ENCODE measurements around the gene PEX26.
"Not testable (repeated sequence)": the region's sequence is repeated elsewhere in the genome, so short reads cannot be mapped to it uniquely, and the experiment has no call there.

The PEX26 gene

DNA sequence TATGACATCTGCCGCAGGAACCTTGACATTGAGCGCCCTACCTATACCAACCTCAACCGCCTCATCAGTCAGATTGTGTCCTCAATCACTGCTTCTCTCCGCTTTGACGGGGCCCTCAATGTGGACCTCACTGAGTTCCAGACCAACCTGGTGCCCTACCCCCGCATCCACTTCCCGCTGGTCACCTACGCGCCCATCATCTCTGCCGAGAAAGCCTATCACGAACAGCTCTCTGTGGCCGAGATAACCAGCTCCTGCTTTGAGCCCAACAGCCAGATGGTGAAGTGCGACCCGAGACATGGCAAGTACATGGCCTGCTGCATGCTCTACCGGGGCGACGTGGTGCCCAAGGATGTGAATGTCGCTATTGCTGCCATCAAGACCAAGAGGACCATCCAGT is 48.8 kb downstream of the PEX26 start:
- Histone ChIP-seq H3K27ac (ENCODE audit: low read depth, low read length) (no peak overlapping the region), H3K27me3 (ENCODE audit: control insufficient read depth in 5 of 5, insufficient read depth in 4 of 5, low read length in 5 of 5) (no peaks in the 10 kb centered on the region), H3K4me1 (ENCODE audit: control insufficient read depth in 5 of 5, insufficient read depth in 5 of 5, low read length in 5 of 5) (peaks cover 0 to 19% (median 12%) of the 10 kb centered on the region in 5 donors), H3K36me3 (ENCODE audit: control insufficient read depth in 5 of 5, insufficient read depth in 5 of 5, low read length in 5 of 5) (peaks cover 0 to 11% (median 10%) of the 10 kb centered on the region in 5 donors), H3K9me3 (ENCODE audit: control insufficient read depth in 5 of 5, low read length in 5 of 5) (no peaks in the 10 kb centered on the region), H3K4me3 (ENCODE audit: low read depth in 1 of 5, low read length in 5 of 5) (no peak overlapping the region), H3K9ac (ENCODE audit: low read length in 5 of 5) (no peak overlapping the region)

GRCh38 chr22:18130018-18130417 is 52.2 kb downstream of the PEX26 start:
- no peak overlapping the region for H3K4me3 ChIP-seq (ENCODE audit: low read depth in 1 of 5, low read length in 5 of 5)
- peaks cover 0 to 15% (median 8%) of the 10 kb centered on the region in 5 donors for H3K36me3 ChIP-seq (ENCODE audit: control insufficient read depth in 5 of 5, insufficient read depth in 5 of 5, low read length in 5 of 5)
- no peaks in the 10 kb centered on the region for H3K9me3 ChIP-seq (ENCODE audit: control insufficient read depth in 5 of 5, low read length in 5 of 5)
- H3K27ac ChIP-seq (ENCODE audit: low read depth, low read length): no peak overlapping the region
- H3K27me3 ChIP-seq (ENCODE audit: control insufficient read depth in 5 of 5, insufficient read depth in 4 of 5, low read length in 5 of 5): no peaks in the 10 kb centered on the region
- H3K4me1 ChIP-seq (ENCODE audit: control insufficient read depth in 5 of 5, insufficient read depth in 5 of 5, low read length in 5 of 5): peaks cover 5 to 31% (median 26%) of the 10 kb centered on the region in 5 donors
- peak overlapping the region in 1 of 5 donors; percentile 26 for H3K9ac ChIP-seq (ENCODE audit: low read length in 5 of 5)

- H3K36me3 ChIP-seq (ENCODE audit: control insufficient read depth in 5 of 5, insufficient read depth in 5 of 5, low read length in 5 of 5): peaks cover 0 to 15% (median 8%) of the 10 kb centered on the region in 5 donors
- no peaks in the 10 kb centered on the region for H3K27me3 ChIP-seq (ENCODE audit: control insufficient read depth in 5 of 5, insufficient read depth in 4 of 5, low read length in 5 of 5)
- peaks cover 5 to 26% (median 25%) of the 10 kb centered on the region in 5 donors for H3K4me1 ChIP-seq (ENCODE audit: control insufficient read depth in 5 of 5, insufficient read depth in 5 of 5, low read length in 5 of 5)
- H3K27ac ChIP-seq (ENCODE audit: low read depth, low read length): no peak overlapping the region
- H3K9me3 ChIP-seq (ENCODE audit: control insufficient read depth in 5 of 5, low read length in 5 of 5): no peaks in the 10 kb centered on the region
- H3K4me3 ChIP-seq (ENCODE audit: low read depth in 1 of 5, low read length in 5 of 5): no peak overlapping the region
- no peak overlapping the region for H3K9ac ChIP-seq (ENCODE audit: low read length in 5 of 5)
Measured at GRCh38 chr22:18130699-18131429, 53.1 kb downstream of the PEX26 start.

DNA sequence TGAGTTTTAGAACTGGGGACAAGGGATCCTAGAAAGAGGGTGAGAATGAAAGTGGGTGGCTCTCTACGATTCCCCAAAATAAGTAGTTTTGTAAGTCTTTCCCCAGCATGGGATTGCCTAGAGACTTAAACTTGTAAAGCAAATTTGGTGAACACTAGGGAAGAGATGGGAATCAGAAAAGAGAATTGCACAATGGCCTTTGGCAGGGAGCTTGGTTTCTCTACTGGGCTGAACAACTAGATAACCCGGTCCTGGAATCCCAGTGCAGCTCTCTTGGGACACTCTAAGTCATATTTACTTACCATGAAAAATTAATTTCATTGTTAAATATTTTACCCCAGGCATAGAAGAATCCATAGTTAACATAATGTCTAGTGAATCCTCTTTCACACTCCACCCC is 55.7 kb downstream of the PEX26 start:
- no peak overlapping the region for H3K27ac ChIP-seq (ENCODE audit: low read depth, low read length)
- peak overlapping the region in 2 of 5 donors; percentile 10 to 32 for H3K9ac ChIP-seq (ENCODE audit: low read length in 5 of 5)
- peak overlapping the region in 1 of 5 donors; percentile 27 for H3K4me3 ChIP-seq (ENCODE audit: low read depth in 1 of 5, low read length in 5 of 5)
- H3K36me3 ChIP-seq (ENCODE audit: control insufficient read depth in 5 of 5, insufficient read depth in 5 of 5, low read length in 5 of 5): peaks cover 0 to 7% (median 0%) of the 10 kb centered on the region in 5 donors
- H3K4me1 ChIP-seq (ENCODE audit: control insufficient read depth in 5 of 5, insufficient read depth in 5 of 5, low read length in 5 of 5): peaks cover 5 to 26% (median 25%) of the 10 kb centered on the region in 5 donors
- H3K9me3 ChIP-seq (ENCODE audit: control insufficient read depth in 5 of 5, low read length in 5 of 5): no peaks in the 10 kb centered on the region
- no peaks in the 10 kb centered on the region for H3K27me3 ChIP-seq (ENCODE audit: control insufficient read depth in 5 of 5, insufficient read depth in 4 of 5, low read length in 5 of 5)

DNA sequence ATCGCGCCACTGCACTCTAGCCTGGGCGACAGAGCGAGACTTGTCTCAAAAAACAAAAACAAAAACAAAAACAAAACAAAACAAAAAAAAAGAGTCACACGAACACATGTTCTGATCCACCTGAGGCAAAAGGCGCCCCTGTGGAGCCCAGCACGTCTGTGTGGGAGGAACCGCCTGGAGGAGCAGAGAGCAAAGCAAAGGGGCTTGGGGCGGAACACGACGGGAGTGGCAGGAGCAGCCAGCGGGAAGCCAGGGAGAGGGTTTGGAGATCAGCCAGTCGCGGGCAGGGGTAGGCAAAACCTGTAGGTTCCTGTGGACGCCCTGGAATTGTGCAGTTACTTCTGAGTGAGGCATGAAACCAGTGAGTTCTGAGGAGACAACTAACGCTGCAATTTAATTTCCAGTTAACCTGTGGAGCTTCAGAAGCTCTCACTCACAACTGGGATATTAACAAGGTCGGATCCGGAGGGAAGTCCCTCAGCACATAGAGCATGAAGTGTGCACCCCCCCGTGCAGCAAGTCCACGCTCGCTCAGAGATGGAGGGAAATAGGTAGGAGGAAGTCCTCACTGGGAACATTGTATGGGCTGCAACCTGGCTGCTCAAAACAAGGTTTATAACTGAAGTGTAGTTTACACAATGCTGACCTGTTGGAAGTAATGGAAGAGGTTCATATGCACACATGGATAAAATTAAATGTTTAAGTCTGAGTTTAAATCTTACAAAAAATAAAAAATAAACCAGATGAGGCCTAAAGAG is 59.0 kb downstream of the PEX26 start:
- Histone ChIP-seq H3K9me3 (ENCODE audit: control insufficient read depth in 5 of 5, low read length in 5 of 5) (no peaks in the 10 kb centered on the region), H3K4me1 (ENCODE audit: control insufficient read depth in 5 of 5, insufficient read depth in 5 of 5, low read length in 5 of 5) (peaks cover 5 to 14% (median 12%) of the 10 kb centered on the region in 5 donors), H3K4me3 (ENCODE audit: low read depth in 1 of 5, low read length in 5 of 5) (no peak overlapping the region), H3K27ac (ENCODE audit: low read depth, low read length) (no peak overlapping the region), H3K9ac (ENCODE audit: low read length in 5 of 5) (no peak overlapping the region), H3K27me3 (ENCODE audit: control insufficient read depth in 5 of 5, insufficient read depth in 4 of 5, low read length in 5 of 5) (no peaks in the 10 kb centered on the region), H3K36me3 (ENCODE audit: control insufficient read depth in 5 of 5, insufficient read depth in 5 of 5, low read length in 5 of 5) (peaks cover 0 to 5% (median 0%) of the 10 kb centered on the region in 5 donors)

DNA sequence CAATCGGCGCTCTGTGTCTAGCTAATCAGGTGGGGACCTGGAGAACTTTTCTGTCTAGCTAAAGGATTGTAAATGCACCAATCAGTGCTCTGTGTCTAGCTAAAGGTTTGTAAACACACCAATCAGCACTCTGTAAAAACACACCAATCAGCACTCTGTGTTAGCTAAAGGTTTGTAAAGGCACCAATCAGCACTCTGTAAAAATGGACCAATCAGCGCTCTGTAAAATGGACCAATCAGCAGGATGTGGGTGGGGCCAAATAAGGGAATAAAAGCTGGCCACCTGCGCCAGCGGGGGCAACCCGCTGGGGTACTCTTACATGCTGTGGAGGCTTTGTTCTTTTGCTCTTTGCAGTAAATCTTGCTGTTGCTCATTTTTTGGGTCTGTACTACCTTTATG is 63.2 kb downstream of the PEX26 start:
- H3K27me3 ChIP-seq (ENCODE audit: control insufficient read depth in 5 of 5, insufficient read depth in 4 of 5, low read length in 5 of 5); H3K9ac ChIP-seq (ENCODE audit: low read length in 5 of 5); H3K9me3 ChIP-seq (ENCODE audit: control insufficient read depth in 5 of 5, low read length in 5 of 5); H3K4me3 ChIP-seq (ENCODE audit: low read depth in 1 of 5, low read length in 5 of 5); H3K27ac ChIP-seq (ENCODE audit: low read depth, low read length); H3K36me3 ChIP-seq (ENCODE audit: control insufficient read depth in 5 of 5, insufficient read depth in 5 of 5, low read length in 5 of 5): not testable (repeated sequence)
- peaks cover 0 to 18% (median 0%) of the 10 kb centered on the region in 5 donors for H3K4me1 ChIP-seq (ENCODE audit: control insufficient read depth in 5 of 5, insufficient read depth in 5 of 5, low read length in 5 of 5)

DNA sequence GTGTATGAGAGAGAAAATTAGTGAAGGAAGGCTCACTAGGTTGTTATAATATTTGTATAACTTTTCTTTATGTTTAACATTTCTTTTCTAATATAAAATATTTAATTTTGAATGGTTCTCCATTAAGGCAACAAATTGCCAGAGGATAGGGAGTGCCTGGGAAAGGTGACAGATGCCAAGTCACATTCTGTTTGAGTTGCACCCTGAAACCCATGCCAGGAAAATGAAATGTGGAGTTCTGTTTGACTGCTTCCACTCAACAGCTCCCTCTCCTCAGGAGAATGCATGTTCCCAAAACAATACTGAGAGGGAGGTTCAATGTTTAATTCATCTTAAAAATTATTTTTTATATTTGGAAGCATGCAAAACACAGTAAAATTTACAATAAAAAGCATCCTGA is 66.3 kb downstream of the PEX26 start:
- H3K9ac ChIP-seq (ENCODE audit: low read length in 5 of 5): no peak overlapping the region
- no peak overlapping the region for H3K27ac ChIP-seq (ENCODE audit: low read depth, low read length)
- H3K36me3 ChIP-seq (ENCODE audit: control insufficient read depth in 5 of 5, insufficient read depth in 5 of 5, low read length in 5 of 5): no peaks in the 10 kb centered on the region
- H3K9me3 ChIP-seq (ENCODE audit: control insufficient read depth in 5 of 5, low read length in 5 of 5): no peaks in the 10 kb centered on the region
- H3K4me1 ChIP-seq (ENCODE audit: control insufficient read depth in 5 of 5, insufficient read depth in 5 of 5, low read length in 5 of 5): peaks cover 2 to 32% (median 16%) of the 10 kb centered on the region in 5 donors
- no peak overlapping the region for H3K4me3 ChIP-seq (ENCODE audit: low read depth in 1 of 5, low read length in 5 of 5)
- H3K27me3 ChIP-seq (ENCODE audit: control insufficient read depth in 5 of 5, insufficient read depth in 4 of 5, low read length in 5 of 5): no peaks in the 10 kb centered on the region

GRCh38 chr22:18145676-18146388 is 68.0 kb downstream of the PEX26 start:
- Histone ChIP-seq H3K27ac (ENCODE audit: low read depth, low read length) (no peak overlapping the region), H3K27me3 (ENCODE audit: control insufficient read depth in 5 of 5, insufficient read depth in 4 of 5, low read length in 5 of 5) (no peaks in the 10 kb centered on the region)

DNA sequence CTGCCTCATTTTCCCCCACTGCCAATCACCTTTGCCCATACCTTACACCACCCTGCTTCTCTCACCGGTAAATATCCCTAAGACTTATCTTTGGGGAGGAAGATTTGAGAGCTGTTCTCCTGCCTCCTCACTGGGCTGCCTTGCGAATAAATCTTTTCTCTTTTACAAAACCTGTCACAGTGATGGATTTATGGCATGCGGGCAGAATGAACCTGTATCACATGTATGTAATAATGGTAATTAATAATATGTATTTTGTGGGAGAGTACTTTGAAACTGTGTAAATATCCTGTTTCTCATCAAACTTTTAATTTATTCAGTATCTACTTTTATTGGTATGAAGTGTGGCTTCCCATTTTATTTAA is 68.6 kb downstream of the PEX26 start:
- H3K9me3 ChIP-seq (ENCODE audit: control insufficient read depth in 5 of 5, low read length in 5 of 5): no peaks in the 10 kb centered on the region
- no peaks in the 10 kb centered on the region for H3K27me3 ChIP-seq (ENCODE audit: control insufficient read depth in 5 of 5, insufficient read depth in 4 of 5, low read length in 5 of 5)
- H3K27ac ChIP-seq (ENCODE audit: low read depth, low read length): no peak overlapping the region
- no peak overlapping the region for H3K4me3 ChIP-seq (ENCODE audit: low read depth in 1 of 5, low read length in 5 of 5)
- H3K36me3 ChIP-seq (ENCODE audit: control insufficient read depth in 5 of 5, insufficient read depth in 5 of 5, low read length in 5 of 5): no peaks in the 10 kb centered on the region
- H3K4me1 ChIP-seq (ENCODE audit: control insufficient read depth in 5 of 5, insufficient read depth in 5 of 5, low read length in 5 of 5): peaks cover 2 to 45% (median 28%) of the 10 kb centered on the region in 5 donors
- no peak overlapping the region for H3K9ac ChIP-seq (ENCODE audit: low read length in 5 of 5)

More at GRCh38 chr22:18145676-18146388, 68.0 kb downstream of the PEX26 start:
- no peaks in the 10 kb centered on the region for H3K9me3 ChIP-seq (ENCODE audit: control insufficient read depth in 5 of 5, low read length in 5 of 5)
- no peaks in the 10 kb centered on the region for H3K36me3 ChIP-seq (ENCODE audit: control insufficient read depth in 5 of 5, insufficient read depth in 5 of 5, low read length in 5 of 5)
- H3K4me3 ChIP-seq (ENCODE audit: low read depth in 1 of 5, low read length in 5 of 5): no peak overlapping the region
- H3K4me1 ChIP-seq (ENCODE audit: control insufficient read depth in 5 of 5, insufficient read depth in 5 of 5, low read length in 5 of 5): peaks cover 2 to 42% (median 26%) of the 10 kb centered on the region in 5 donors
- no peak overlapping the region for H3K9ac ChIP-seq (ENCODE audit: low read length in 5 of 5)

- Histone ChIP-seq H3K4me3 (ENCODE audit: low read depth in 1 of 5, low read length in 5 of 5) (no peak overlapping the region), H3K27ac (ENCODE audit: low read depth, low read length) (no peak overlapping the region), H3K4me1 (ENCODE audit: control insufficient read depth in 5 of 5, insufficient read depth in 5 of 5, low read length in 5 of 5) (peaks cover 2 to 45% (median 28%) of the 10 kb centered on the region in 5 donors), H3K27me3 (ENCODE audit: control insufficient read depth in 5 of 5, insufficient read depth in 4 of 5, low read length in 5 of 5) (no peaks in the 10 kb centered on the region), H3K9ac (ENCODE audit: low read length in 5 of 5) (no peak overlapping the region), H3K36me3 (ENCODE audit: control insufficient read depth in 5 of 5, insufficient read depth in 5 of 5, low read length in 5 of 5) (no peaks in the 10 kb centered on the region), H3K9me3 (ENCODE audit: control insufficient read depth in 5 of 5, low read length in 5 of 5) (no peaks in the 10 kb centered on the region)
Measured at GRCh38 chr22:18147791-18148190, 70.0 kb downstream of the PEX26 start.
